Medulla oblongata (tissue), 1 donor: ENCODE data around the gene TAX1BP1.

Experiments used
- DNase-seq: peaks from one replicate; pipeline ENCODE4 v3.0.0-alpha.2; 2015; ENCODE audit errors: extremely low spot score

Gene TAX1BP1

DNA sequence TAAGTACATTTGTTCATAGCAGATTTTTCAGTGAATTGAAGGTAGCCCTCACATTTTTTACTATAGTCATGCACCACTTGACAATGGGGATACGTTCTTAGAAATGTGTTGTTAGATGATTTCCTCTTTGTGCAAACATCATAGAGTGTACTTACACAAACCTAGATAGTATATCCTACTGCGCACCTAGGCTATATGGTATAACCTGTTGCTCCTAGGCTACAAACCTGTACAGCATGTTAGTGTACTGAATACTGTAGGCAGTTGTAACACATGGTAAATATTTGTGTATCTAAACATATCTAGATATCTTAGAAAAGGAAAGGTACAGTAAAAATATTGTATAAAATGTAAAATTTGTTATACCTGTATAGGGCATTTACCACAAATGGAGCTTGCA, 41.2 kb downstream of the TAX1BP1 start:
- DNase-seq: no peak

DNA sequence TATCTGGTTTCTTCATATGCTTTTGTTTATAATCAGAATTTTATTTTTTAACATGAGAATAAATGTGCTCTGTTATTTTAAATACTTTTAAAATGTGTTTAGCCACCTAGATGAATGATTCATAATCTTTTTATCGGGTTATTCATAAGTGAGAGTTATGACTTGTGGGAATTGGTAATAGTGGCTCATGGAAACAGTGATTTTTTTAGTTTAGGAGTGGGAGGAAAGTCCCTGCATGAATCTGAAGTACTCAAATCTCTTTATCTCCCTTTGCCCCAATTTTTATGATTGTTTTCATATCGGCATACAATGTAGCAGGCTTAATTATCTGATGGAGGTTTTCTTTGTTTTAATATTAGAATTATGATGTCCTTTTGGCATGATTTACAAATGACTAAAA, 42.9 kb downstream of the TAX1BP1 start:
- no peak for DNase-seq

DNA sequence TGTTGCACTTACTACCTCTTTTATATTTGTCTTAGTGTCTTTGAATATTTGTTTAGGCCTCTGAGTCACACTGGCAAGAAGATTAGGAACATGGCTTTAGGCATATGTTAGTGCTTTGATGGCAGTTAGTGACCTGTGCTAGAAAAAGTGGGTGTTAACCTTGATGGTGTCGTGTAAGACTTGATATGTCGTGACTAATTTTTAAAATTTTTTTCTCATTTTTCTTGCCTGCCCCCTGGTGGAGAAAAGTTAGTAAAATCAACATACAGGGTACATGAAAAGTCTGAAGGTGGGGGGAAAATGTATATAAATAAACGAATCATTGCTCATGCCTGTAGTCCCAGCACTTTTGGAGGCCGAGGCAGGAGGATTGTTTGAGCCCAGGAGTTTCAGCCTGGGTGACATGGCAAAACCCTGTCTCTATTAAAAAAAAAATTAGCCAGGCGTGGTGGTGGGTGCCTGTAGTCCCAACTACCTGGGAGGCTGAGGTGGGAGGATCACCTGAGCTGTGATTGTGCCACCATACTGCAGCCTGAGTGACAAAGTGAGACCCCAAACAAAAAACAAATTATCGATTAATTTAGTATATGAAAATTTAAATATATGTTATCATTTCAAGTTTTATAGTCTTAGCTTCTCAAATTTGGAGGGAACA, 44.6 kb downstream of the TAX1BP1 start:
- peak; percentile 27 for DNase-seq

DNA sequence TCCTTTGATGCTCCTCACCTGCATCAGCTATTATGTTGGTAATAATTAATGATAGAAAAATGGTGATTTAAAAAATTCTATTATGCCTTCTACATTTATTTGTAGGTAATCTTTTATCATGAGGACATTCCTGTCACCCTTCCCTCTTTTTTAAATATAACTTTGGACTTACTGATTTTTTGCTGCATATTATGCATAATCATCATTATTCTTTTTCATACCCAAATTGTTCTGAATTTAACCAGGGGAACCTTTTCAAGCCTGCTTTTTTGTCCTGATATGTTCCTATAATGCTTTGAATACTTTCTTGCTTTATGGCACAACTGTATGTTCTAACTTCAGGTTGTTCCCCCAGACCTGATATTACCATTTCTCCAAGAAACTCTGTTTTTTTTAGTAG, 48.5 kb downstream of the TAX1BP1 start:
- DNase-seq: no peak

DNA sequence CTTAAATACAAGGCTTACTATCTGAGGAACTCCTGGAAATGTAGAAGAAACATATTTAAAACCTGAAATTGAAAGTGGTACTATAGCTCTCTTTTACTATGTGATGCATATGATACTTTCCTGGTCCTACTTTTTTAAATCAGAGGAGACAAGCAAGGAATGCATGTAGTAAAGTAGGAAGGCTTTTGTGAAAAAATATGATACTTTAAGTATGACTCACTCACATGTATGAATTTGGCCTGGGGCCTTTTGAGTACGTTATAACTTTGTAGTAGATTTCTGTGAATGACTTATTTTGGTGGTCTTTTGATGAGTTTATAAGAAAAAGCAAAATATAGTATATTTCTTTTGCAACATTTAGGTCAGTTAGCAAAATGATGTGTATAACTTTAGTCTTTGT, 53.8 kb downstream of the TAX1BP1 start:
- no peak for DNase-seq

DNA sequence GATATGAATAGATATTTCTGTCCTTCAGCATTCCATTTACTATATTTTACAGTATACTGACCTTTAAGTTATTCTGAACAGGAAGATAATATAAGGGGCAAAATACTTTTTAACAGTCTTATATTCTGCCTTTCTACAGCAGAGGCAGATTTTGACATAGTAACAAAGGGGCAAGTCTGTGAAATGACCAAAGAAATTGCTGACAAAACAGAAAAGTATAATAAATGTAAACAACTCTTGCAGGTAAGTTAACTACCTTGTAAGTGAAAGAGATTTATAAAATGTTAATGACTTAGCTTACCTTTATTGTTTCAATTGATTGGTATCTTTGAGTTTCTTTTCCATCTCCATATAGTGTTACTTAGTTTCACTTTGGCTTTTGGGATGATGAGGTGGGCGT, 56.0 kb downstream of the TAX1BP1 start:
- no peak for DNase-seq

DNA sequence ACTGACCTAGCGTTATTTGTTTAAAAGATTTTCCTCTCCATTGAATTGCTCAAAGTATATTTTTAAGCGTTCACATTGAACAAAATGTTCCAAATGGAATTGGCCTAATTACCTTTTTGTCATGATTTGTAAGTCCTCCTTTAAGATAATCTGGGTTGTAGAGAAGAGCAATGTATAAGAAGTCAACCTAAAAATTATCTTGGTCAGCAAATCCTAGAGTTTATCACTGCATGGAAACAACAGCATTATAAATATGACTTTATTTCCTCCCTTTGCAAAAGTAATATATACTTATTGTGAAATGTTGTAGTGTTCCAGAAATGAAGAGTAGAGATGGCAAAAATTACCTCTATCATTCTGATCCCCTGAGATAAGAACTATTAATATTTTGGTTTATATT, 59.2 kb downstream of the TAX1BP1 start:
- no peak for DNase-seq

DNA sequence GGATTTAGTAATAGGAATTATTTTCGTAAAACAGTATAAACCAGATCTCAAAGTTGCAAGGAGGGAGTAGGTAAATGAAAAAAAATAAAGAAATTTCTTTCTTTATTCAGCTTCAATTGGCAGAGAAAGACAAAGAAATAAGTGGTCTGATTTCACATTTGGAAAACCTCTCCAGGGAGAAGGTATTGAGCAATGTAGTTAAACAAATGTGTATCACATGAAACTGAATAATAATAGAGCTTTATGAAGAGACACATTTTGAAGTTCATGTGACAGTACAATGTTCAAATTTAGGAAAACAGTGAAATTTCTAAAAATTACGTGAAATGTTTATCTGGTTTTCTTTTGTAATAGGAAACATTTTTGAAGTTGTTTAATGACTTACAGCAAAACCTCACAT, 63.0 kb downstream of the TAX1BP1 start:
- no peak for DNase-seq

DNA sequence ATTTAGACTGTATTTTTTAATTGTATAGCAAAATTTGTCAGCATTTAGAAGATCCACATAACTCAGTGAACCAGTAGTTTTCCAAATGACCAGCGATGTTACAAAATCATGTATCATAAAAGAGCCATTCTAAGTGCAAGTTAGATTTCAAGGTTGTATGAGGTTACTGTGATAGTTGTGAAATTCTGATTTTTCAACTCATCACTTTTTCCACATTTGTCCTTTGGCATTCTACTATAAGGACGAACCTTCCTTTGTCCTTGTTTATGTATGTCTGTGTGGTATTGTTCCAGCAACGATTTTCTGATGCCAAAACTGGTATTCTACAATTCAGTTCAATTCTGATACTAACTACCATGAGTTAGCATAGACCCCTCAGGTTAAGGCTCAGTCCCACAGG, 64.2 kb downstream of the TAX1BP1 start:
- no peak for DNase-seq

DNA sequence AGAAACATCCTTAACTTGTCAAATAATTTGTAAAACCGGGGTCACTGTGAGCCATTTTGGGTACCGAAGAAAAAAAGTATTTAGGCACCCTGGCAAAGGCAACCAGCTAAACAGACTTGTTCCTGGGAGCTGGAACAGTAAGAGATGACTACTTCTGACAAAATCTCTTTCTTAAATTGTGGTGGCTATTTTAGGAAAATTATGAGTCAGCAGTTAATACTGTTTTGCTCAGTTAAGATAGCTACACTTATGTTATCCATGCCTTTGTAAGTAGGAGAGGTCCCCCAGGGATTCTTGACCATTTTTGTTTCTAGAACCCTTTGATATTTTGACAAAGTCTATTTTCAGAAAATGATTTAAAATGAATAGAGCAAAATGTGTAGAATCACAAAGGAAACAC, 68.7 kb downstream of the TAX1BP1 start:
- DNase-seq: no peak

DNA sequence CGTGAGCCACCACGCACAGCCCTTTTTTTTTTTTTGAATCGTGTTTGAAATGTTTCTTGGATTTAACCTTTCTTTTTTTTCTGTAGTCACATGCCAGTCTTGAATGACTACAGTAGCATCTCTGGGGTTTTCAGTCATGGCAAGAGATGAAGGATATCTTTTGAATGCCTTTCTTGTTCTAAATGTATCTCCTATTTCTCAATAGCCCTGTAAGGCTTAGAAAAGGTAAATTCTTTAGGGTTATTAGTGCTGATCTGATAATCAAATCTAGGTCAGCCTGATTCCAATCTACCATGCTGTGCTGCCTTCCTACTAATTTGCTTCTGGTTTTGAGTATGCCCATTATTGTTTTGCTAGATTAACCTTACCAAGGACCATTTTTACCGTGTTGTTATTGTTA, 70.2 kb downstream of the TAX1BP1 start:
- DNase-seq: no peak

DNA sequence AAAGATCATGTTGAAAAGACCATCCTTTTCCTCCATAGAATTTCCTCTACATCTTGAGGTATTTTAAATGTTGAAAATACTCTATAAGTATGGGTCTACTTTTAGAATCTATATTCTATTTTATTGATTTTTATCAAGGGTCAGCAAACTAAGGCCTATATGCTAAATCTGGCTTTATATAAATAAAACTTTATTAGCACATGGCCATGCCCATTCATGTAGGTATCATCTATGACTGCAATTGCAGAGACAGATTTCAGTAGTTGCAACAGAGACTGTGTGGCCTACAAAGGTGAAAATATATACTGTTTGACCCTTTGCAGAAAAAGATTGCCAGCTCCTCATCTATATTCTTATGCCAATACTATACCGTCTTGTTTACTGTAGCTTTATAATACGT, 72.7 kb downstream of the TAX1BP1 start:
- no peak for DNase-seq

DNA sequence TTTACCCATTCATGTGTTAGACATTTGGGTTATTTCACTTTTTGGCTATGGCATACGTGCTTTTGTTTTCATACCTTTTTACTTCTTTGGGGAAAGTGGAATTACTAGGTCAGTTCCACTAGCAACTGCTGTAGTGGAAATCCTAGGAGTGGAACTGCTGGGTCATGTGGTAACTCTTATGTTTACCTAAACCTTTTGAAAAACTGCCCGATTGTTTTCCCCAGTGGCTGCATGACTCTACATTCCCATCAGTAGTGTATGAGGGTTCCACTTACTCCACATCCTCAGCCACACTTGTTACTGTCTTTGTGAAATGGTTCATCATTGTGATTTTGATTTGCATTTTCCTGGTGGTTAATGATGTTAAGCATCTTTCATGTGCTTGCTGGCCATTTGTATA, 82.3 kb downstream of the TAX1BP1 start:
- DNase-seq: no peak

DNA sequence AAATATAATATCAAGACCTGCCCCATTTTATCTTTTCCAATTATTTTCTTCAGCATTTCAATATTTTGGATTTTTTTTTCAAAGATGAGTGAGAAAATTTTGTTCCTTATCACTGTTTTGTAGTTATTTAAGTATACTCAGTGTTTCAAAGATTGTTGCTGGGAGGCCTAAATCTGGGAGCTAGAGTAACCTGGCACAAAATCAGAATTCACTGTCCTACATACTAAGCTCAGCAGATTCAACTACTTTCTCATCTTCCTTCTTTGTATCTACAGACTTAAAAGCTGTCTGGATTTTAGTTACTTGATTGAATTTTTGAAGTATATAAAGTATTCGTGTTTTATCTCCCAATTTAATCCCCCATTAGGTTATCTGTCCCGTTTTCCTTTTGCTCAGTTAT, 85.9 kb downstream of the TAX1BP1 start:
- no peak for DNase-seq

DNA sequence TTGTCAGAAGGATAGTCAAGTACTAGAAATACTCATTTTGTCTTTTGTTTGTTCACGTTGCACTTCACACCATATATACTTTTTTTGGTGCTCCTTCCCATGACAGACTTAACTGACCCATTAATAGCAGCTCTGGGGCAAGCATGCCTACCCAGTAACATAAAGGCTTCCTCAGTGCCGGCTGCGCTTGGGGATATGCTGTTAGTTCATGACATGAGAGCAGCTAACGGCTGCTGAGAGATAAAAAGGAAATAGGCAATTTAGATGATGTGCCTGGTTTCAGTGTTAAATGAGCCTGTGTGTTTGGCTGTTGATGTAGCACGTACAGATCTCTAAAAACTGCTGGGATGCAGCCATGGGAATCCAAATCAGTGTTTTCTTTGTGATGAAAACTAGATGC, 86.4 kb downstream of the TAX1BP1 start:
- DNase-seq: no peak

DNA sequence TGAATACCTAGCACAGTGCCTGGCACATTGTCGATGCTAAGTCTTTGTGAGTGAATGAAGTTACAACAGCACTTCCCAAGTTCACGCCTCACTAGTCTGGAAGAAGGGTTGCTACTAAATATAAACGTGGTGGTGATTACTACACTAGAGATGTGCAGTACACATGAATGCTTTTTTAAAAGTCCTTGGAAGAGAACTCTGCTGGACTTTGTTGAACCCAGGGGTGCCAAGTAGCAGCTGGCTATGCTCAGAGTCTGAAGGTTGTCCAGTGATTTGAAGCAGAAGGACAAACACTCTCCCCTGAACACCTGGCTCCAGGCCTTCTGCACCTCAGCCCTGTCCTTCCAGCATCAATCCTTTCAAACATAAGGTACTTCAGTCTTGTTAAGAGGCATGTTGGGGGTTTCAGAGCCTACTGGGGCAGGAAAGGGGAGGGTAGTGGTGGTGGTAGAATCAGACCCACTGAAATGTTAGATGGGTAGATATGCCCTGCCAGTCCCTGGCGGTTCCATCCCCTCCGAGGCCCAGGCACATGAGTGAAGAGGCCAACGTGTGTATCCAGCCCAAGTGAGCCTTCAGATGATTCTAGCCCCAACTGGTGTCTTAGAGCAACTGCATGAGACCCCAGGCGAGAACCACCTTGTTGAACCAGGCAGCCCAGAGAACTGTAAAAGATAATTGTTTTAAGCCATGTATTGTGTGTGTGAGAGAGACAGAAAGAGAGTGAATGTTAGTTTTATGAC, 94.4 kb downstream of the TAX1BP1 start:
- peak; percentile 60 for DNase-seq

DNA sequence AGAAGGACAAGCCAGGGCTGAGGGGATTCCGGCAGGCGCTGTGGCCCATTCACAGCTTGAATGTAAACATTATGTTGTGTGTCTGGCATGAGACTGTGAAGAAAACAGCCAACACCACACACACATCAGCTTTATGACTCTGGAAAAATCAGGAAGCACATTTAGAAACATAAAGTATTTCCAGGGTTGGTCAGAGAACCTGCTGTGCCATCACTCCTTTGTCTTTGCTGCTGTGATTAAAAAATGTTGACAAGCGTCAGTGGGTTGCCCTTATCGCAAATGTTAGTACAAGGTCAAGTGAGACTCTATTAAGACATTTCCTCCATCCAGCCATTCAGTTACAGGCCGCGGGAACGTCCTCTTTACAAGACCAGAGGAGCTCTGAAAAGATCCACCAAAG, 95.4 kb downstream of the TAX1BP1 start:
- no peak for DNase-seq

DNA sequence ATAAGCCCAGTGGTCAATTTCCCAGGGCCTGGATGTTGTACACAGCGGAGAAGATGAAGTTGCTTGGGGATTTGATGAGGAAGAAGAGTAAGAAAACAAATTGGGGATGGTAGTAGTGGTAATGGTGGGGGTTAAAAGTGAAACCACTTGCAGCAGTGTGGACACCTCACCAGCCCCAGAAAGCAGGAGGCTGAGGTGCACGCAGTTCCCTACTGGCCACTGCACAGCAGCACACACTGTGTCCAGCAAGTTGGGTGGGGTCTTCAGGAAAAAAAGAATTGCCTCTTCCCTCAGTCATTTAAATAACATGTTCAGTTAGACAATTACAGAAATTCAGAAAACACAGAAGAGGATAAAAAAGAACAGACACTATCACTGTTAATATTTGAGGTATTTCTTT, 96.6 kb downstream of the TAX1BP1 start:
- DNase-seq: no peak

DNA sequence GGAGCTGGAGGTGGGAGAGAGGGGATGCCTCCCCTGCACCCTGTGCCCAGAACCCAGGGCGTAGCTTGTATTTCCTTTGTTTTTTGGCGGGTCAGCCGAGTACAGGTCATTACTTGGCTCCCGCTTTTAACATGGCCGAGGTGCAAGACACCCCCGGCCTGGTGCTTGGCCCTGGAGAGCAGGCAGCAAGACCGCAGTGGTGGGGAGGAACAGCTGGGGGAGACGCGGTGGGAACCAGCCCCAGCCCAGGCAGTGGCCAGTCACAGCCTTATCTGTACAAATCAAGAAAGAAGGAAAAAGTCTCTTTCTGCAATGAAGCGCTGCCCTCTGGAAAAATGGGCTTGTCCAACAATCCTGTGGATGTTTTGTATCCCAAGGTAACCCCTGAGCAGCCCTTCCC, 99.1 kb downstream of the TAX1BP1 start:
- no peak for DNase-seq

DNA sequence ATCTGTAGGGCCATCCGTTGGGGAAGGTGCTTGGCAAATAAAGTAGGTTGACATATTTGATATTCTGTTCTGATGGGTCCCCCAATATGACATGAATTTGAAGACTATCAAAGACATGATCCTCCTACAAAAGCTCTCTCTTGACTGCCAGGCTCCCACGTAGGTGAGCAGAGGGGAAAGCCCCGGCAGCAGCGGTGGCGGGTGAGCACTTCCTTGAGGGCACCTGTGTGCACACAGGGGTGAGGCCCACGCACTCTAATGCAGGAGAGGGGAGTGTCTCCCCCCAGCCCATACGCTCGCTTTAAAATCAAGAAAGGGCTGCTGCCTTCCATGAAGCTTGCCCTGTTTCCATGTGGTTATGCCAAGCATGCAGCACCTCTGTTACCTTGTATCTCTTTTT, 100.4 kb downstream of the TAX1BP1 start:
- DNase-seq: no peak

DNA sequence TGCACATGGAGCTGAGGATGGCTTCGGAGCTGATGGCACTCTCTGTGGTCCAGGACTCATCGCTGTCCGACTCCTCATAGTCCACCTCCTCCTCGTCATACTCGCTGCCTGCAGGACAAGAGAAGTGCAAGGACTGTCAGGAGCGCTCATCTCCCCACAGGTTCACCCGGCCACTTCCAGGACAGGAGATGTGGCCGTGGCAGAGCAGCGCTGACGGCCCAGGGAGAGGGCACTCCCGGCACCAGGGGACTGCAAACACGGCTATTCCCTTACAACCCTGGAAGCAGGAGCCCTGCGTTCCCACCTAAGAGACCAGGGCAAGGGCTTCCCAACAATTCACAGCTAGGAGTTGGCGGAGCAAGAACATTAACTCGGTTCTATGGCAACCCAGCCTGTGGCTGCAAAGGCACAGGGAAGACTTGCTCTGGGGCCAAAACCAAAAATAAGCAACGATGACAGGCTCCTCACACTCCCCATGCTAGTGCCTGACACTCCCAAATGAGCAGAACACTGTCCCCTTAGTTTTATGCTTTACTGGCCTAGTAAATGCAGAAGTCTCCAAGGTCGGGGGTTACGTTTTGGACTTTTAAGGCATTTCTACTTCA, 100.9 kb downstream of the TAX1BP1 start:
- DNase-seq: no peak

DNA sequence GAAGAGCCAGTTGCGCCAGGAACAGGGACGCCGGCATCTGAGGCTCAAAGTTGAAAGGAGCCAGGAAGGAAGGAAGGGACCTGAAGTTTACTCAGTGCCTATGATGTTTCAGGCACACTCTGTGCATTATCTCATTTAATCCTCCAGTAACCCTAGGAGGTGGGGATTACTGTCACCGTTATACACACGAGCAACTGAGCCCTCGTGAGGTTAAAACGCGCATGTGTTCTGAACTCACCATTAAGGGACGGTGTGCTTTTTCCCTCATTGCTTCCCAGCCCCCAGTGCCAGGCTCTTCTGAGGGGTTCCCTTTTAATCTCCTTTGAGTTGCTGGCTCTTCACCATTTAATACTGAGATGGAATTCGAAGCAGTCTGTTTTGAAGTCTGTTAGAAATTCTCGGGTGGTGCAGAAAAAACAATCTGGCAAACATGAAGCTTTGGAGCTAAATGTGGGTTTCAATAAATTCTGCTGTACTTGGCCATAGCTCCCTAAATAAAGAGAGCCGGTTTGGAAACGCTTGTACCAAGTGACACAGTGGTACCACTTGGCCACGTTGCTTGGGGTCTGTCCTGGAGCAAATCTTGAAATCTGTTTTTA, 102.2 kb downstream of the TAX1BP1 start:
- DNase-seq: no peak

DNA sequence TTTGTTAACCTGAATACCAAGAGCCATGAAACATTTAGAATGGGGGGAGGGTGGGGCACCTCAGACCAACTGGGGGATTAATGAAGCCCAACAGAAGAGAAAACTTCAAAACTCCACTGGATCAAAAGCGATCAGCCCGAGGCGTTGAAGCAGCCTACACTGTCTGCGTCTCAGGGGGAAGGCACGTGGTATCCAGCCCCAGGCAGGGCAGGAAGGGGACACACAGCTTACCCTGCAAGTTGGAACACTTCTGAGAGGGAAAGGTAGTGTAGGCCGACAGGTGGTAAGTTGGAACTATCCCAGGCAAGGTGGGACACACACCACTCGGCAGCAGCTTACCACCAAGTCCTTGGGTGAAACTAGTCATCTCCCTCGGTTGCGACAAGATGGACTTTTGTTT, 102.9 kb downstream of the TAX1BP1 start:
- no peak for DNase-seq
